ENCODE data around the gene MCEMP1.

GRCh38 chr19:7697721-7698287, 20.9 kb downstream of the MCEMP1 start:
- TF ChIP-seq CTCF (IDR thresholded peaks at IDR 0.05; ENCODE audit: insufficient read depth, low read depth, low read length) (no peak), EZH2 (IDR thresholded peaks at IDR 0.05; ENCODE audit: insufficient read depth, low read length) (no peak)

All from astrocyte (in vitro differentiated cells and primary cell).